HG03432 (cell line): Measurements from ENCODE around the gene SNRPN.
"Not testable (repeated sequence)": the region's sequence is repeated elsewhere in the genome, so short reads cannot be mapped to it uniquely, and the experiment has no call there.

ENCODE experiments used
- ATAC-seq: cut with Tn5 transposase; IDR thresholded peaks from one replicate; pipeline ENCODE4 v1.9.1; 2021; ENCODE audit warnings: mild to moderate bottlenecking, moderate library complexity; ENCODE audit not compliant: unreplicated experiment

Gene SNRPN

DNA sequence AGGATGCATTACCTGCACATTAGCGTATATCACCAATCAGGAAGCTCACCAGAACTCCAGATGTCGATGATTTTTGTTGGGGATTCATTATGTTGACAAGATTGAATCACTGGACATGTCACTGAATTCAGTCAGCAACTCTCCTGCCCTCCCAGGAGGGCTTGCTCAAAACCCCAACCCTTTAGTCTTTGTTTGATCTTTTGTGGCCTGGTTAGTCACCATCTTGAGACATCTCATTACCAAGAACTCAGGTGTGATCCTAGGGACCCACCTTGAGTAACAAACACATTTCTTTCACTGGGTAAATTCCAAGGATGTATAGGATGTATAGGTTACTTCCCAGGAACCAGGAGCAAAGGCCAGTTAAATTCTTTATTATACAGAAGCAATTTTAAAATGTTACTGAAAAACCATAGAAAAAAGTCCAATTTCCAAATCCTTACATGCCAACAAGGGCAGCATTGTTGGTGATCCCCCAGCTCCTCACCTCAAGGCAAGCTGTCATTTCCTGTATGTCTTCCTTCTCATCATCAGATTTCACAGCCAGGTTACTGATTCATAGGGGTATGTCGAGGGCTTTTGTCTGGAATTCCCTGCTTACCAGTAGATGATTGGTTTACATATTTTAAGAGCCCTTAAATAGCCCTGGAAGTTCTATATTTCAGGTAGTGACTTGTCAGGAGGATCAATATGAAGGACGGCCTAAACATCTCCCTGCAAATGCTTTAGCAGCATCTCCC, 11.7 kb downstream of the SNRPN start:
- ATAC-seq, result no peak

- no peak for ATAC-seq
These were observed 16.3 kb downstream of the SNRPN start for GRCh38 chr15:24971052-24971451.

DNA sequence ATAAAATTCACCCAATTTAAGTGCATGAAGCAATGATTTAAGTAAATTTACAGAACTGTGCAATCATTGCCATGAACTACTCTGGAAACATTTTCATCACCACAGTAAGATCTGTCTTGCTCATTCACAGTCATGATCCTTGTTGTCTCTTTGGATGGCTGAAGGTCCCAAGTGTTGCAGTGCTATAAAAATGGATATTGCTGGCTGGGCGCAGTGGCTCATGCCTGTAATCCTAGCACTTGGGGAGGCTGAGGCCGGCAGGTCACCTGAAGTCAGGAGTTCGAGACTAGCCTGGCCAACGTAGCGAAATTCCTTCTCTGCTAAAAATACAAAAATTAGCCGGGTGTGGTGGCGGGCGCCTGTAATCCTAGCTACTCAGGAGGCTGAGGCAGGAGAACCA, 17.0 kb downstream of the SNRPN start:
- no peak for ATAC-seq

GRCh38 chr15:24972707-24973106, 17.9 kb downstream of the SNRPN start:
- not testable (repeated sequence) for ATAC-seq

- no peak for ATAC-seq
These were observed 22.1 kb downstream of the SNRPN start for GRCh38 chr15:24976932-24977331.

- no peak for ATAC-seq
These were observed 22.9 kb downstream of the SNRPN start for GRCh38 chr15:24977686-24978085.

DNA sequence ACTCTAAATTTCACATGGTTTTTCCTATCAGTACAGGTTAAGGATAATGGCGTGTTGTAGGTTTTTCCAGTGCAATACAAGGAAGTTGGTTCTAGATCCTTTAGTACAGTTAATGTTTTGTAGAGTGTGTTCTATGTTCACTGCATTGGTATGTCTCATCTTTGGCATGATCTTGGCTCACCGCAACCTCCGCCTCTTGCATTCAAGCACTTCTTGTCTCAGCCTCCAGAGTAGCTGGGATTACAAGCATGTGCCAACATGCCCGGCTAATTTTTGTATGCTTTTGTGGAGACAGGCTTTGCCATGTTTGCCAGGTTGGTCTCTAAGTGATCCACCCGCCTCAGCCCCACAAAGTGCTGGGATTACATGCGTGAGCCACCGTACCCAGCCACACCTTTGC, 30.4 kb downstream of the SNRPN start:
- ATAC-seq, result no peak

GRCh38 chr15:24986653-24987052, 31.9 kb downstream of the SNRPN start:
- no peak for ATAC-seq

DNA sequence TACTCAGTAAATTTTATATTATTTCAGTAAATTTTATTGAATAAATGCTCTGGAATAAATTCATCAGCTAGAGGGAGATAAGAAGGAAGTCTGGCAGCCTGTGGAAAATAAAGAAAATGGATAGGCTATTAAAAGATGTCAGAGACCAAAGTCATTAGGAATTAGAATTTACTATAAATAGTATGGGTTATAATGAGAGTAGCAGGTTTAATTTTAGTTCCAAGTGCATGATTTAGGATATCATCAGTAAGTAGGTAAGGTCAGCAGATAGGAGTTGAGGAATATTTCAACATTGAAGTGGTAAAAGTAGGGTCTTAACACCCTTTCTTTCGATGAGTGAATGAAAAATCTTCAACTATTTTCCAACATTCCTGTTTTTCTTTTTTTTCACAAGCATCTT, 64.6 kb downstream of the SNRPN start:
- ATAC-seq, result no peak

DNA sequence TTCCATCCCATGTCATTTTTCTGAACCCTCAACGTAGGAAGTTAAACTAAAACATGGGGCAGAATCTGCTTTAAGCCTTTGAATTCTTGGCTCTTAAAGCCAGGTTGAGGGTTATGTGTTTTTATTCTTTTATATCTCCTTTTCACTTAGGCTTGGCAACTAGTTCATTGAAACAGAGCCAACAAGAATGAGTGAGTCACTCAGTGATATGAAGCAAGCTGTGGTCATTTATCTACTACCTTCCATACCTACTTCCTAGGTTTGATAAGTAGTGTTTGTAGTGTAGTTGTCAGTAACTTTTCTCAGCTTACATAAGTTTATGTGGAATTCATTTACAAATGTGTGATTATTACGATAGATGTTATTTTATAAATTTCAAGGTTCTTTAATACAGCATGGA, 67.4 kb downstream of the SNRPN start:
- no peak for ATAC-seq
